Colonic mucosa (tissue), 4 donors: ENCODE measurements around the gene NXPE3. TPM values are rescaled to one million over a fixed set of nuclear protein-coding genes. Genes with fewer than 3 reads are reported as not detected.

ENCODE experiments used
- DNase-seq: peaks from one replicate; pipeline ENCODE4 v3.0.0-alpha.2; 2020
- H3K27ac ChIP-seq: fragments of 200-600 bp; one replicate; pipeline ENCODE4 v1.8.0; 2021
- H3K27me3 ChIP-seq: fragments of 200-600 bp; one replicate; pipeline ENCODE4 v1.8.0; 2021
- H3K36me3 ChIP-seq: fragments of 200-600 bp; one replicate; pipeline ENCODE4 v1.8.0; 2021
- H3K4me1 ChIP-seq: fragments of 200-600 bp; one replicate; pipeline ENCODE4 v1.8.0; 2021; ENCODE audit warnings: mild to moderate bottlenecking
- H3K4me3 ChIP-seq: fragments of 200-600 bp; one replicate; pipeline ENCODE4 v1.8.0; 2021
- H3K9ac ChIP-seq, 2 donors: one replicate each; pipeline ENCODE4 v1.7.0; 2013; ENCODE audit warnings: control low read depth in 2 of 2, low read depth in 2 of 2, low read length in 2 of 2
- H3K9me3 ChIP-seq: fragments of 200-600 bp; one replicate; pipeline ENCODE4 v1.8.0; 2021
- CTCF ChIP-seq: fragments of 200-600 bp; IDR thresholded peaks from one replicate; pipeline ENCODE4 v1.8.0; 2022; ENCODE audit warnings: antibody characterized with exemption, mild to moderate bottlenecking
- intact Hi-C: fragments of 100-400 bp; cut with DNase I; formaldehyde crosslinking; loops from one replicate; pipeline ENCODE4 v1.14.1; 2022
- total RNA-seq, 2 donors: library from RNA; stranded (reverse); fragmentation: NEBNext Ultra II Directional in 1 of 2; extraction: Animal tissue kit (Norgen Biotek cat#: 25700) in 1 of 2; gene quantifications; one replicate each; pipeline ENCODE4 v1.2.1, GENCODE V29; 2021
- donor health status: healthy.
- donor health status: DM: no; HTN: no; CAD: no.
- donor health status: DM: no; HTN: no; CAD: no.

The NXPE3 gene
- total RNA-seq, 2 donors from 2014 or later: 2.1 to 3.5 TPM

DNA sequence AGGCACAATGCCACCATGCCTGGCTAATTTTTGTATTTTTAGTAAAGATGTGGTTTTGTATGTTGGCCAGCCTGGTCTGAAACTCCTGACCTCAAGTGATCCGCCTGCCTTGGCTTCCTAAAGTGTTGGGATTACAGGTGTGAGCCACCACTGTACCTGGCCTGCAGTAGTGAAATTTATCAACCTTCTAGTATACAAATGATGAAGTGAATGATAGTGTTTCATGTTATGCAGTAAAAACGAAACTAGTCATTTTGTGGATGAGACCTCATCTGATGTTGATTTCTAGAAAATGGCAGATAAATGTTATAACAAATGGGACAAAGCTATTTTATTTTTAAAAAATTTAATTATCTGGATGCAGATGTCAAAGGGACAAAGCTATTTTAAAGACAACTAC lies 32.9 kb downstream of the NXPE3 start:
- no peak for TF ChIP-seq CTCF
- peaks cover 11% of the 10 kb centered on the region for H3K4me1 ChIP-seq
- intact Hi-C loops: no loop called here
- no peak overlapping the region for H3K9ac ChIP-seq
- no peaks in the 10 kb centered on the region for H3K36me3 ChIP-seq
- H3K4me3 ChIP-seq: no peak overlapping the region
- DNase-seq: no peak
- H3K27me3 ChIP-seq: no peaks in the 10 kb centered on the region
- no peak overlapping the region for H3K27ac ChIP-seq
- no peaks in the 10 kb centered on the region for H3K9me3 ChIP-seq

- Histone ChIP-seq H3K9me3 (no peaks in the 10 kb centered on the region), H3K27me3 (no peaks in the 10 kb centered on the region), H3K4me3 (no peak overlapping the region), H3K36me3 (no peaks in the 10 kb centered on the region), H3K27ac (no peak overlapping the region), H3K9ac (no peak overlapping the region), H3K4me1 (peaks cover 11% of the 10 kb centered on the region)
- intact Hi-C loops: no loop called here
- no peak for DNase-seq
- no peak for TF ChIP-seq CTCF
Observed at GRCh38 chr3:101812895-101813294, 33.9 kb downstream of the NXPE3 start.

DNA sequence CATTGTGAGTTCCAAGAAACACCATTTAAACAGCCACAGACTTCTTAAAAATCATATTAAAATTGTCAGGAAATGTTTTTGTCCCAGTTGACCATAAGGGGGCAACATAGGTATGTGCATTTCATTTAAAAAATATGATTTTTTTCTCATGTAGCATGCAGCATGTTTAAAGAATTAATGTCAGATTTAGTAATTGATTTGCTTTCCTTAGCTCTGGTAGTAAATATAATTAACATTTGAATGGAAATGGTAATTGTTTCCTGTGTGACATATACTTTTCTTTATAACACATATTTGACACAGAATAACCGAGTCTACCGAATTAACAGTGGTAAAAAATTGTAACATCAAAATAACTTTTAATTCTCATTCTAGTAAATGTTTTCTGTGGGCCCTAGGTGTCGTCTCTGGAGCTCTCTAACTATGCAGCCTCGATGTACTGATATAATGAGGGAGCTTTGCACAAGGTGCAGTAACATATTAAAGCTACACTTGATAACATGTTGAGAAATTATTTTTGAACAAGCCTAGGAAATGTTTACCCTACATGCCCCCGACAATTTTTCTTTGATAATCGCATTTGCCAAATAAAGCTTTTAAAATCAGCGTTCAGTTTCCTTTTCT lies 34.9 kb downstream of the NXPE3 start:
- H3K36me3 ChIP-seq: no peaks in the 10 kb centered on the region
- peaks cover 11% of the 10 kb centered on the region for H3K4me1 ChIP-seq
- no peaks in the 10 kb centered on the region for H3K27me3 ChIP-seq
- no peak for DNase-seq
- peak; percentile 65 for TF ChIP-seq CTCF
- H3K4me3 ChIP-seq: no peak overlapping the region
- H3K9me3 ChIP-seq: no peaks in the 10 kb centered on the region
- peak overlapping the region in 1 of 2 donors; percentile 13 for H3K9ac ChIP-seq
- H3K27ac ChIP-seq: no peak overlapping the region
- intact Hi-C loops: no loop called here

GRCh38 chr3:101814835-101815234 lies 35.8 kb downstream of the NXPE3 start:
- Histone ChIP-seq H3K9ac (peak overlapping the region in 1 of 2 donors; percentile 61), H3K4me1 (peaks cover 11% of the 10 kb centered on the region), H3K4me3 (no peak overlapping the region), H3K27me3 (no peaks in the 10 kb centered on the region), H3K9me3 (no peaks in the 10 kb centered on the region), H3K27ac (no peak overlapping the region), H3K36me3 (no peaks in the 10 kb centered on the region)
- intact Hi-C loops: no loop called here
- TF ChIP-seq CTCF: no peak
- no peak for DNase-seq

GRCh38 chr3:101816215-101817149 lies 37.5 kb downstream of the NXPE3 start:
- peaks cover 11% of the 10 kb centered on the region for H3K4me1 ChIP-seq
- DNase-seq: no peak
- H3K4me3 ChIP-seq: no peak overlapping the region
- H3K27me3 ChIP-seq: no peaks in the 10 kb centered on the region
- H3K9ac ChIP-seq: no peak overlapping the region
- no peak for TF ChIP-seq CTCF
- H3K9me3 ChIP-seq: no peaks in the 10 kb centered on the region
- intact Hi-C loops: no loop called here
- no peaks in the 10 kb centered on the region for H3K36me3 ChIP-seq
- H3K27ac ChIP-seq: no peak overlapping the region
